ENCODE results near the gene RFT1.

The RFT1 gene

GRCh38 chr3:53073553-53074365 lies 56.5 kb downstream of the RFT1 start:
- no peak overlapping the region for H3K4me3 ChIP-seq (ENCODE audit: low read depth, low read length)
- TF ChIP-seq CTCF (IDR thresholded peaks at IDR 0.05; ENCODE audit: low read depth, low read length): no peak

- TF ChIP-seq CTCF (IDR thresholded peaks at IDR 0.05; ENCODE audit: low read depth, low read length): peak; percentile 88
- H3K4me3 ChIP-seq (ENCODE audit: low read depth, low read length): peak overlapping the region; percentile 45
Observed at GRCh38 chr3:53072653-53073552, 57.3 kb downstream of the RFT1 start.

GRCh38 chr3:53071882-53072431 lies 58.3 kb downstream of the RFT1 start:
- no peak for TF ChIP-seq CTCF (IDR thresholded peaks at IDR 0.05; ENCODE audit: low read depth, low read length)
- no peak overlapping the region for H3K4me3 ChIP-seq (ENCODE audit: low read depth, low read length)

GRCh38 chr3:53069422-53070068 lies 60.7 kb downstream of the RFT1 start:
- no peak for TF ChIP-seq CTCF (IDR thresholded peaks at IDR 0.05; ENCODE audit: low read depth, low read length)
- no peak overlapping the region for H3K4me3 ChIP-seq (ENCODE audit: low read depth, low read length)

GRCh38 chr3:53068176-53068575 lies 62.1 kb downstream of the RFT1 start:
- H3K4me3 ChIP-seq (ENCODE audit: low read depth, low read length): no peak overlapping the region
- no peak for TF ChIP-seq CTCF (IDR thresholded peaks at IDR 0.05; ENCODE audit: low read depth, low read length)

- no peak overlapping the region for H3K4me3 ChIP-seq (ENCODE audit: low read depth, low read length)
- TF ChIP-seq CTCF (IDR thresholded peaks at IDR 0.05; ENCODE audit: low read depth, low read length): no peak
Observed at GRCh38 chr3:53067567-53067966, 62.7 kb downstream of the RFT1 start.
